Measurements from ENCODE around the gene CXCR6.

The CXCR6 gene

GRCh38 chr3:45933591-45933990 lies 9.7 kb upstream of the CXCR6 start:
- no peak for DNase-seq (ENCODE audit: low read depth)
- TF ChIP-seq CTCF (IDR thresholded peaks at IDR 0.05; ENCODE audit: low read depth, low read length, missing control alignments): no peak
- H3K4me3 ChIP-seq (ENCODE audit: low read depth, low read length): no peak overlapping the region

GRCh38 chr3:45936261-45936660 lies 7.0 kb upstream of the CXCR6 start:
- TF ChIP-seq CTCF (IDR thresholded peaks at IDR 0.05; ENCODE audit: low read depth, low read length, missing control alignments): no peak
- no peak for DNase-seq (ENCODE audit: low read depth)
- H3K4me3 ChIP-seq (ENCODE audit: low read depth, low read length): no peak overlapping the region

GRCh38 chr3:45937206-45938042 lies 5.8 kb upstream of the CXCR6 start:
- no peak for TF ChIP-seq CTCF (IDR thresholded peaks at IDR 0.05; ENCODE audit: low read depth, low read length, missing control alignments)
- no peak for DNase-seq (ENCODE audit: low read depth)
- H3K4me3 ChIP-seq (ENCODE audit: low read depth, low read length): no peak overlapping the region

GRCh38 chr3:45938043-45938435 lies 5.2 kb upstream of the CXCR6 start:
- TF ChIP-seq CTCF (IDR thresholded peaks at IDR 0.05; ENCODE audit: low read depth, low read length, missing control alignments): no peak
- DNase-seq (ENCODE audit: low read depth): no peak
- H3K4me3 ChIP-seq (ENCODE audit: low read depth, low read length): no peak overlapping the region

GRCh38 chr3:45938864-45939263 lies 4.4 kb upstream of the CXCR6 start:
- DNase-seq (ENCODE audit: low read depth): peak; percentile 82
- peak; percentile 97 for TF ChIP-seq CTCF (IDR thresholded peaks at IDR 0.05; ENCODE audit: low read depth, low read length, missing control alignments)
- no peak overlapping the region for H3K4me3 ChIP-seq (ENCODE audit: low read depth, low read length)

GRCh38 chr3:45939341-45939771 lies 3.9 kb upstream of the CXCR6 start:
- DNase-seq (ENCODE audit: low read depth): no peak
- no peak overlapping the region for H3K4me3 ChIP-seq (ENCODE audit: low read depth, low read length)
- TF ChIP-seq CTCF (IDR thresholded peaks at IDR 0.05; ENCODE audit: low read depth, low read length, missing control alignments): no peak

Measured in GM12864 (cell line).